MV-4-11 (cell line): ENCODE results near the gene CAPN1.

ENCODE experiments used
- DNase-seq: peaks from one replicate; lab custom pipeline; 2025; lab: John Stamatoyannopoulos, UW

CAPN1 gene

GRCh38 chr11:65260756-65261590 lies 79.2 kb downstream of the CAPN1 start:
- DNase-seq = no peak
